Panc1 (cell line): ENCODE measurements around the gene OVOL2. TPM values are rescaled to one million over a fixed set of nuclear protein-coding genes. Genes with fewer than 3 reads are reported as not detected.

Source experiments
- ATAC-seq: fragments of 200-7000 bp; cut with Tn5 transposase; 2 replicates; pipeline ENCODE4 v1.9.1; 2020; ENCODE audit warnings: mild to moderate bottlenecking, moderate library complexity
- BruUV-seq: library from RNA; stranded (reverse); fragments of 400-500 nt; replicated peaks from 2 replicates; lab custom pipeline; 2021; lab: Mats Ljungman, UMichigan
- CTCF ChIA-PET: fragments of 300-600 bp; sonication (Branson Sonifier 250); formaldehyde crosslinking; loops from one replicate; lab custom pipeline; 2022; ENCODE audit warnings: antibody characterized with exemption; lab: Charles Lee
- POLR2A ChIA-PET: fragments of 300-600 bp; sonication (Branson Sonifier 250); formaldehyde crosslinking; loops from one replicate; lab custom pipeline; 2022; ENCODE audit warnings: antibody characterized with exemption; lab: Charles Lee
- DNase-seq: peaks from one replicate; pipeline ENCODE4 v3.0.0-alpha.2; 2010; ENCODE audit warnings: low read depth, low spot score
- H3K27ac ChIP-seq: 2 replicates; pipeline ENCODE4 v1.5.1; 2011; ENCODE audit warnings: mild to moderate bottlenecking, low read length, inconsistent platforms
- H3K27me3 ChIP-seq: fragments of 200-500 bp; sonication (Bioruptor generic); 2 replicates; pipeline ENCODE4 v1.6.0; 2014; ENCODE audit warnings: low read length, inconsistent platforms; ENCODE audit not compliant: control insufficient read depth, insufficient read depth
- H3K36me3 ChIP-seq: fragments of 200-500 bp; sonication (Bioruptor generic); 2 replicates; pipeline ENCODE4 v1.5.1; 2014; ENCODE audit warnings: inconsistent platforms, mild to moderate bottlenecking, low read length, moderate library complexity; ENCODE audit not compliant: control insufficient read depth, insufficient read depth
- H3K4me1 ChIP-seq: 2 replicates; pipeline ENCODE4 v1.5.1; 2011; ENCODE audit warnings: inconsistent platforms, mild to moderate bottlenecking, low read length, moderate library complexity; ENCODE audit not compliant: control insufficient read depth, insufficient read depth
- H3K4me3 ChIP-seq, 2 experiments: 2 replicates each; pipeline ENCODE4 v1.5.1; 2011 to 2012; ENCODE audit warnings: low read depth in 2 of 2, low read length in 2 of 2, mild to moderate bottlenecking in 2 of 2, inconsistent platforms in 1 of 2, moderate library complexity in 1 of 2
- H3K9me3 ChIP-seq: fragments of 200-500 bp; sonication (Bioruptor generic); 2 replicates; pipeline ENCODE4 v1.5.1; 2014; ENCODE audit warnings: low read depth, mild to moderate bottlenecking, inconsistent platforms, low read length, moderate library complexity; ENCODE audit not compliant: control insufficient read depth, insufficient read depth
- CTCF ChIP-seq: fragments of 450-650 bp; IDR thresholded peaks from 2 replicates; pipeline ENCODE4 v1.5.1; 2017; ENCODE audit warnings: mild to moderate bottlenecking
- POLR2AphosphoS5 ChIP-seq: IDR thresholded peaks from 2 replicates; pipeline ENCODE4 v1.6.1; 2012; ENCODE audit warnings: mild to moderate bottlenecking, low read depth, low read length, moderate library complexity
- SIN3A ChIP-seq: IDR thresholded peaks from 2 replicates; pipeline ENCODE4 v1.6.1; 2012; ENCODE audit warnings: low read depth, mild to moderate bottlenecking, low read length, moderate library complexity, borderline replicate concordance; ENCODE audit not compliant: insufficient read depth
- TCF7L2 ChIP-seq: IDR thresholded peaks from 2 replicates; pipeline ENCODE4 v1.6.1; 2011; ENCODE audit warnings: mild to moderate bottlenecking, low read depth, low read length, inconsistent platforms
- in situ Hi-C: cut with HindIII; loops from 2 replicates; pipeline ENCODE4 v1.10.0; 2016; ENCODE audit warnings: low sequenced_read_pairs, low pct_unique_long_range_greater_than_20kb
- intact Hi-C: fragments of 100-400 bp; cut with micrococcal nuclease; formaldehyde crosslinking; loops from one replicate; pipeline ENCODE4 v1.10.0; 2022; ENCODE audit not compliant: unreplicated experiment
- total RNA-seq: library from RNA; stranded (reverse); gene quantifications from one replicate; pipeline ENCODE4 v1.2.1, GENCODE V29; 2021; ENCODE audit not compliant: unreplicated experiment
- TF ChIP-seq, protein P1 (sequence below), 2 experiments: IDR thresholded peaks; 2 replicates each; pipeline ENCODE4 v1.6.1; 2011 to 2012; ENCODE audit warnings: low read depth in 2 of 2, control low read depth in 1 of 2, low read length in 1 of 2, mild to moderate bottlenecking in 1 of 2, moderate library complexity in 1 of 2; ENCODE audit not compliant: insufficient read depth in 1 of 2

Gene OVOL2
- total RNA-seq, 1 experiment from 2014 or later: 0.77 TPM

GRCh38 chr20:18004384-18005031 is 53.2 kb downstream of the OVOL2 start:
- intact Hi-C loops: no loop called here
- DNase-seq (no peak), ATAC-seq (no peak)
- Histone ChIP-seq H3K27me3 (no peaks in the 10 kb centered on the region), H3K4me1 (no peaks in the 10 kb centered on the region), H3K27ac (no peak overlapping the region), H3K4me3 (no peak overlapping the region), H3K36me3 (no peaks in the 10 kb centered on the region), H3K9me3 (no peaks in the 10 kb centered on the region)
- ChIA-PET POLR2A (no interaction called here), CTCF (no interaction called here)
- in situ Hi-C loops: no loop called here
- no TSS peak for BruUV-seq
- TF ChIP-seq, protein P1, sequence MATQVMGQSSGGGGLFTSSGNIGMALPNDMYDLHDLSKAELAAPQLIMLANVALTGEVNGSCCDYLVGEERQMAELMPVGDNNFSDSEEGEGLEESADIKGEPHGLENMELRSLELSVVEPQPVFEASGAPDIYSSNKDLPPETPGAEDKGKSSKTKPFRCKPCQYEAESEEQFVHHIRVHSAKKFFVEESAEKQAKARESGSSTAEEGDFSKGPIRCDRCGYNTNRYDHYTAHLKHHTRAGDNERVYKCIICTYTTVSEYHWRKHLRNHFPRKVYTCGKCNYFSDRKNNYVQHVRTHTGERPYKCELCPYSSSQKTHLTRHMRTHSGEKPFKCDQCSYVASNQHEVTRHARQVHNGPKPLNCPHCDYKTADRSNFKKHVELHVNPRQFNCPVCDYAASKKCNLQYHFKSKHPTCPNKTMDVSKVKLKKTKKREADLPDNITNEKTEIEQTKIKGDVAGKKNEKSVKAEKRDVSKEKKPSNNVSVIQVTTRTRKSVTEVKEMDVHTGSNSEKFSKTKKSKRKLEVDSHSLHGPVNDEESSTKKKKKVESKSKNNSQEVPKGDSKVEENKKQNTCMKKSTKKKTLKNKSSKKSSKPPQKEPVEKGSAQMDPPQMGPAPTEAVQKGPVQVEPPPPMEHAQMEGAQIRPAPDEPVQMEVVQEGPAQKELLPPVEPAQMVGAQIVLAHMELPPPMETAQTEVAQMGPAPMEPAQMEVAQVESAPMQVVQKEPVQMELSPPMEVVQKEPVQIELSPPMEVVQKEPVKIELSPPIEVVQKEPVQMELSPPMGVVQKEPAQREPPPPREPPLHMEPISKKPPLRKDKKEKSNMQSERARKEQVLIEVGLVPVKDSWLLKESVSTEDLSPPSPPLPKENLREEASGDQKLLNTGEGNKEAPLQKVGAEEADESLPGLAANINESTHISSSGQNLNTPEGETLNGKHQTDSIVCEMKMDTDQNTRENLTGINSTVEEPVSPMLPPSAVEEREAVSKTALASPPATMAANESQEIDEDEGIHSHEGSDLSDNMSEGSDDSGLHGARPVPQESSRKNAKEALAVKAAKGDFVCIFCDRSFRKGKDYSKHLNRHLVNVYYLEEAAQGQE (IDR thresholded peaks at IDR 0.05; ENCODE audit: insufficient read depth in 1 of 2, low read depth in 2 of 2, low read length in 1 of 2): no peak
- TF ChIP-seq TCF7L2 (no peak), SIN3A (no peak), CTCF (no peak), POLR2AphosphoS5 (no peak)

DNA sequence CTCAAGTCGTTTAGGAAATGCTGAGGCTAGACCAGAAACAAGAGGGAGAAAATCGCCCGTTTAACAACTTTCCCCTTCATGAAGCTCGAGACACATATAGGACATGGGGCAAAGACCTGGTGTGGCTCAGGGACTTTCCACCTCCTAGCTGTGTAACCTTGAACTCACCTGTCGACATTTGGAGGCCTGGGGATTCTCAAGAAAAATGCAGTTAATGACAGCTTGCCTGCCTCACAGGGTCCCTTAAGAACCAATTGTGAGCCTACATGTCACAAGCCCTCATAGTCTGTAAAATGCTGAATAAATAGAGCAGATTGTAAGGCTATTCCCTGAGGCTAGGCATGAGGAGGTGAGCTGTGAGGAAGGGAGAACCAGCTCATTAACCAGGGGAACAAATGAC is 53.8 kb downstream of the OVOL2 start:
- Histone ChIP-seq H3K36me3 (no peaks in the 10 kb centered on the region), H3K27me3 (no peaks in the 10 kb centered on the region), H3K9me3 (no peaks in the 10 kb centered on the region), H3K4me1 (no peaks in the 10 kb centered on the region), H3K4me3 (no peak overlapping the region), H3K27ac (no peak overlapping the region)
- no peak for ATAC-seq
- no peak for TF ChIP-seq SIN3A
- TF ChIP-seq TCF7L2: no peak
- no peak for TF ChIP-seq POLR2AphosphoS5
- TF ChIP-seq CTCF: no peak
- TF ChIP-seq, protein P1 (IDR thresholded peaks at IDR 0.05; ENCODE audit: insufficient read depth in 1 of 2, low read depth in 2 of 2, low read length in 1 of 2): no peak
- intact Hi-C loops (no loop called here), in situ Hi-C loops (no loop called here)
- POLR2A ChIA-PET: no interaction called here
- DNase-seq: no peak
- CTCF ChIA-PET: no interaction called here
- no TSS peak for BruUV-seq
